WERI-Rb-1 (cell line): ENCODE results near the gene THPO.
A peak's percentile ranks its signal among the peaks of the same experiment; 100 is the strongest.

Experiments
- DNase-seq: peaks from one replicate; pipeline ENCODE4 v3.0.0-alpha.2; 2020
- H3K27ac ChIP-seq: fragments of 250-450 bp; sonication (Bioruptor Pico); 2 replicates; pipeline ENCODE4 v1.5.1; 2020; ENCODE audit warnings: mild to moderate bottlenecking, moderate library complexity
- H3K27me3 ChIP-seq: fragments of 250-450 bp; sonication (Bioruptor Pico); 2 replicates; pipeline ENCODE4 v1.5.1; 2021; ENCODE audit warnings: mild to moderate bottlenecking, low read depth, moderate library complexity; ENCODE audit not compliant: insufficient read depth, severe bottlenecking
- H3K36me3 ChIP-seq: fragments of 250-450 bp; sonication (Bioruptor Pico); 2 replicates; pipeline ENCODE4 v1.5.1; 2020; ENCODE audit warnings: mild to moderate bottlenecking, moderate library complexity
- H3K4me3 ChIP-seq: 2 replicates; pipeline ENCODE4 v1.5.1; 2011; ENCODE audit warnings: low read depth, mild to moderate bottlenecking, control low read depth, low read length
- H3K9me3 ChIP-seq: fragments of 250-450 bp; sonication (Bioruptor Pico); 2 replicates; pipeline ENCODE4 v1.5.1; 2021; ENCODE audit warnings: mild to moderate bottlenecking, moderate library complexity; ENCODE audit not compliant: severe bottlenecking
- CTCF ChIP-seq: IDR thresholded peaks from 2 replicates; pipeline ENCODE4 v1.5.1; 2011; ENCODE audit warnings: low read depth, mild to moderate bottlenecking, control low read depth, inconsistent platforms, low read length

Gene THPO

GRCh38 chr3:184362668-184363546 lies 15.1 kb downstream of the THPO start:
- peak; percentile 74 for TF ChIP-seq CTCF
- H3K9me3 ChIP-seq, result no peaks in the 10 kb centered on the region
- peaks cover 40% of the 10 kb centered on the region for H3K36me3 ChIP-seq
- H3K27me3 ChIP-seq, result no peaks in the 10 kb centered on the region
- H3K4me3 ChIP-seq, result peak overlapping the region; percentile 91
- peak overlapping the region; percentile 97 for H3K27ac ChIP-seq
- peak; percentile 98 for DNase-seq

GRCh38 chr3:184361932-184362667 lies 15.9 kb downstream of the THPO start:
- H3K27ac ChIP-seq, result peak overlapping the region; percentile 97
- H3K4me3 ChIP-seq, result peak overlapping the region; percentile 91
- H3K27me3 ChIP-seq, result no peaks in the 10 kb centered on the region
- no peaks in the 10 kb centered on the region for H3K9me3 ChIP-seq
- TF ChIP-seq CTCF, result no peak
- no peak for DNase-seq
- peaks cover 41% of the 10 kb centered on the region for H3K36me3 ChIP-seq

- Histone ChIP-seq H3K36me3 (peaks cover 40% of the 10 kb centered on the region), H3K4me3 (peak within 1 kb of the TSS; percentile 91), H3K9me3 (no peaks in the 10 kb centered on the region), H3K27me3 (no peaks in the 10 kb centered on the region), H3K27ac (peak within 1 kb of the TSS; percentile 97)
- no peak for TF ChIP-seq CTCF
- peak; percentile 65 for DNase-seq
Measured at GRCh38 chr3:184361532-184361931, 16.5 kb downstream of the THPO start, which contains the start of the genes CLCN2 and POLR2H. Gene CLCN2, minus strand, starts transcription at chr3:184361605. Its CDS starts 126 bp downstream, at chr3:184361479. Gene POLR2H, plus strand, starts transcription at chr3:184361710. Its CDS starts 1,783 bp downstream, at chr3:184363493.

GRCh38 chr3:184360929-184361531 lies 17.0 kb downstream of the THPO start:
- peak overlapping the region; percentile 97 for H3K27ac ChIP-seq

More at GRCh38 chr3:184360929-184361531, 17.0 kb downstream of the THPO start:
- DNase-seq, result no peak
- Histone ChIP-seq H3K36me3 (peaks cover 38% of the 10 kb centered on the region), H3K9me3 (no peaks in the 10 kb centered on the region), H3K27me3 (no peaks in the 10 kb centered on the region), H3K4me3 (peak overlapping the region; percentile 91)
- TF ChIP-seq CTCF, result no peak
